NCI-H524 (cell line): ENCODE results near the gene VGLL1.

ENCODE experiments used
- DNase-seq, 2 experiments: peaks; one replicate each; lab custom pipeline; 2025; lab: John Stamatoyannopoulos, UW

Gene VGLL1

GRCh38 chrX:136551410-136551809 lies 19.4 kb downstream of the VGLL1 start:
- DNase-seq, result no peak

GRCh38 chrX:136555694-136556093 lies 23.7 kb downstream of the VGLL1 start:
- DNase-seq, result no peak

DNA sequence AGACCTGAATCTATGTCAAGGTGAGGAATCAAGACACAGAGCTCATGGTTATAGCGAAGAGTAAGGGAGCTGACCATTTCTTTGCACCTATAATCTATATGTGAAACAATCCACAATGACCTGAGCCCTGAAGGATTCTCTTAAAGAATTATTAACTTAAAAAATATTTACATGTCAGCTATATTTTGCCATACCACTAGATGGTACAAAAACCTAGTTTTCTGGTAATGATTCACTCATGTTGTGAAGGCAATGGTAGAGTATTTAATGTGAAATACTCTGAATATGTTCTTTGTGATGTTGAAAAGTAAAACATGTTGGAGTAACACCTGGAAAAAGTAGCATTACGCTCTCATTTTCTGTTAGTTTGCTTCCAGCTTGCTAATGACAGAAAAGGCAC lies 40.0 kb downstream of the VGLL1 start:
- DNase-seq, result no peak

DNA sequence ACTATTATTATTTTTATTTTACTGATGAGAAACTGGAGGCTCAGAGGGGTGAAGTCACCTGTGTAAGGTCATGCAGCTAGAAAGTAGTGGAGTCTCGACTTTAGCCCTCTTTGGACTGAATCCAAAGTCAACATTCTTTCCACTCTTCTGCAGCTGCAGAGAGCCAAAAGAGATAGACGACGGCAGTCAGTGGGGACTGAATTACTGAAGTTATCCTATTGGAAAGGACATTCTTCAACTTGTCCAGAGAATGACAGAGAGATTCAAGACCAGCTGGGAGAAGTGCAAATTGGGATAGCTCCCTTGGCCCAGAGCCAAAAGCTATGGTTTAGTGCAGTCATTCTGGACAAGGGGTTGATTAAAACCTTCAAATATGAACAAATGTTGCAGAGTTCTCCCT lies 42.5 kb downstream of the VGLL1 start:
- peak in 1 of 2 experiments; percentile 11 for DNase-seq

DNA sequence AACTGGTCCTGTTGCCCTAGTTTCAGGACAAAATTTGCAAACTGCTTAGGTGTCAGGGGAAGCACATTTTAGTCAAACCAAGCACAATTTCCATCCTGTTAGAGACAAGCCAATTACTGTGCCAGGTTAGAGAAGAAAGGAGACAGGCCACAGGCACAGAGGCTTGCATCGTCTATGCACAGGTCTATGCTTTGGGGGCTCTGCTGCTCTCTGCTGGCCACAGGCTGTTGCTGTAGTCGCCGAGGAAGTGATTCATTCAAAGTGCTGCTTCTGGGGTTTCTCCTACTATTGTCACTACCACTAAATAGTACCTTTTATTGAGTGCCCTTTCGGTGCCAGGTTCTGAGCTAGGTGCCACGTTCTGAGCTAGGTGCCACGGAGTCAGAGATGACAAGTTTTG lies 45.5 kb downstream of the VGLL1 start:
- DNase-seq, result peak; percentile 33 to 55

GRCh38 chrX:136580316-136580715 lies 48.3 kb downstream of the VGLL1 start:
- no peak for DNase-seq

- no peak for DNase-seq
Measured at GRCh38 chrX:136582624-136583023, 50.6 kb downstream of the VGLL1 start.

- DNase-seq, result no peak
Measured at GRCh38 chrX:136584545-136584944, 52.5 kb downstream of the VGLL1 start.

GRCh38 chrX:136585262-136585661 lies 53.2 kb downstream of the VGLL1 start:
- DNase-seq, result no peak

DNA sequence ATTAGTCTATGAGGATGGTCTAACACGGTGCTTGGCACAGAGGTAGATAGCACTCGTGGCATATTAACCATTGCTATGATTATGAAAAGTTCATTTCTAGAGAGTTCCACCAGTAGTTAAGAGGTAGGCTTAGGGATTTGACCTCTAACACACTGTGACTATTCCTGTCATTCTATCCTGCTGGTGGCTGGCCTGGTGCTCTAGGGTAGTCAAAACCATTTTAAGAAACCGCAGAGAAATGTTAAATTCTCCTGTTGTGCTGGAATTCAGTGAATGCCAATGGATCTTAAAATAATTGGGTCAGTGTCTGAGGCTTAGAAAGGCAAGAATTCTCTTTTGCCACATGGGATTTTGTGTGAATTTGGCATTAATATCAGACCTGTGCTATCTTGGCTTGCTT lies 53.9 kb downstream of the VGLL1 start:
- DNase-seq, result no peak

- DNase-seq, result no peak
Measured at GRCh38 chrX:136586386-136586785, 54.4 kb downstream of the VGLL1 start.

DNA sequence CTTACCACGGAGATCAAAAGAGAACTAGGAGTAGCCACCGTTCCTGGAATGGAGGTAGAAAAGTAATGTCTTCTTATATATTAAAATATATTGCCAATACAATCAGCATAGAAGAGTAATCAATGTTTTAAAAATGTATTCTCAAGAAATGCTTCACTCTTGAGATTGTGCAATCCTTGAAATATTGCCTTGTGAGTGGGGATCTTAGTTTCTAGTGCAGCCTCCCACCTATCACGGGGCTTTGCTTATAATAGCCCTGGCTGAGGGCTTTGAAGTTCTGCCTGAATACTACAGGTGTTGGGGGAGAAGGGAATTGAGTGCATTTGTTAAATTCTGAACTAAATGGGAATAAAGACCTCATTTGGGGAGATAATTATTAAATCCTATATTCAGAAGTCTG lies 55.5 kb downstream of the VGLL1 start:
- no peak for DNase-seq

DNA sequence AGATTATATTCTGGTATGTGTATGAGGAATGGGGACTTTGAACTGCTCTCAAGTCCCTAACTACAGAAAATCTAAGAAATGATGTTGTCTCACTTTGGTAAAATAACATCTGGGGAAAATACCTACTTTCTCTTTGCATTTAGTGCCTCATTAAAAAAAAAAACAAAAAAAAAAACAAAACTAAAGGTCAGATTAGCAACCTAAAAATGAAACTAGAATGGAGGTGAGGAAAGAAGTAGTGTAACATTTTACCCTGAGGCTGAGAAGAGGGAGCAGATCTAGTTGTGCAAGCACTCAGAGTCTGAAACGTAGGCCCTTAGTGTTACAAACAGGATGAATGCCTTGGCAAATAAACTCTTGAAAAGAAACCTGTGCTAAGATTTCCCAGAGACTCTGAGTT lies 56.0 kb downstream of the VGLL1 start:
- no peak for DNase-seq

- DNase-seq, result no peak
Measured at GRCh38 chrX:136589966-136590365, 58.0 kb downstream of the VGLL1 start.

GRCh38 chrX:136597356-136597755 lies 65.3 kb downstream of the VGLL1 start:
- DNase-seq, result no peak

GRCh38 chrX:136597954-136598353 lies 65.9 kb downstream of the VGLL1 start:
- no peak for DNase-seq

DNA sequence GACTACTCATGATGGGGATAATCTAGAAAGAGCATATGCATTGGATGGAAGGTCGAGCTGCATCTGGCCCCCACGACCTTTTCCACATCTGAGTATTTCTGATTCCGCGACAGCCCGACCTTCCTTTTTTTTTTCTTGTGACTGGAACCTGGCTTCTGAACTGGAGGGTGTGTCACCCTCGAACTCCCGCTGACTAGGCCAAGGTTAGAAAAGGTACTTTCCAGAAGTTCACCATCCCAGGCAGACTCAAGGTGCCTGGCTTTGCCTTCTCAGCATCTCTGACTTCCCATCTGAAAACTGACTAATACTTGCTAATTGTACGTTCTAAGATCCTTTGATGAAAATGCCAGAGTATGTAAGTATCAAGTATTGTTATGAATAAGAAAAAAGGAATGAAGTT lies 66.6 kb downstream of the VGLL1 start:
- no peak for DNase-seq

DNA sequence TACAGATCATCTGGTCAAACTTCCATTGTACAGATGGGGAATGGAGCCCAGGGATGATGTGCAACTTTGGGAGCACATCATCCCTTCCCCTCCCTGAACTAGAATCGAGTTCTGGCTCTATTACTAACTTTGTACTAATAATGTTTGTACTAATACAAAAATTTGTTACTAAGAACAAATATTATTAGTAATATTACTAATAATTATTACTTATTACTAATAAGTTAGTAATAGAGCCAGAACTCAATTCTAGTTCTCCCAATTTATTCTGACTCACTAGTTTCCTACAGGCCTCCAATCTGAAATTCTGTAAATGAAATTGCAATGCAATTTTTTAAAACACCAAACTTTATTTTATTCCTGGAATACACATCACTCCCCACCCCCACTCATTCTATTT lies 68.0 kb downstream of the VGLL1 start:
- no peak for DNase-seq
